Measurements from ENCODE around the gene KLHL13.

The KLHL13 gene

DNA sequence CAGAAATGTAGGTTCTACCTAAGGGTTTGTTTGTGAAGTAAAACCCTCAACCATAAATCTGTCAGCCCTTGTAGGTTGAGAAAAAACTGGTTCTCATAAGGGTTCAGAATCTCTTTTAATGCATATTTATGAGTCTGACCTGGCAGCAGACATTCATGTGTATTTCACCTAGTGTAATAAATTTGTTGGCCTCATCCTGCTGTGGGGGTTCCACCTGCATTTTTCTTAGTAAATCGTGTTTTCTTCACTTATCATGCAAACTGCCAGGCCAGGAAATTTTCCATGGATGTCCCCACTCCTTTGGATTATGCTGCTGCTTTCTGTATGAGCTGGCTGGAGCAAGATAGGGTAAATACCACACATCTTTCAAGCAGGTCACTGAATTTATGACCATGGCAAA lies 42.4 kb downstream of the KLHL13 start:
- no peak for DNase-seq (ENCODE audit: extremely low read depth, low read depth)
- H3K4me3 ChIP-seq (replicated peaks; ENCODE audit: low read depth, low read length) = no peak overlapping the region
- TF ChIP-seq, protein P1, sequence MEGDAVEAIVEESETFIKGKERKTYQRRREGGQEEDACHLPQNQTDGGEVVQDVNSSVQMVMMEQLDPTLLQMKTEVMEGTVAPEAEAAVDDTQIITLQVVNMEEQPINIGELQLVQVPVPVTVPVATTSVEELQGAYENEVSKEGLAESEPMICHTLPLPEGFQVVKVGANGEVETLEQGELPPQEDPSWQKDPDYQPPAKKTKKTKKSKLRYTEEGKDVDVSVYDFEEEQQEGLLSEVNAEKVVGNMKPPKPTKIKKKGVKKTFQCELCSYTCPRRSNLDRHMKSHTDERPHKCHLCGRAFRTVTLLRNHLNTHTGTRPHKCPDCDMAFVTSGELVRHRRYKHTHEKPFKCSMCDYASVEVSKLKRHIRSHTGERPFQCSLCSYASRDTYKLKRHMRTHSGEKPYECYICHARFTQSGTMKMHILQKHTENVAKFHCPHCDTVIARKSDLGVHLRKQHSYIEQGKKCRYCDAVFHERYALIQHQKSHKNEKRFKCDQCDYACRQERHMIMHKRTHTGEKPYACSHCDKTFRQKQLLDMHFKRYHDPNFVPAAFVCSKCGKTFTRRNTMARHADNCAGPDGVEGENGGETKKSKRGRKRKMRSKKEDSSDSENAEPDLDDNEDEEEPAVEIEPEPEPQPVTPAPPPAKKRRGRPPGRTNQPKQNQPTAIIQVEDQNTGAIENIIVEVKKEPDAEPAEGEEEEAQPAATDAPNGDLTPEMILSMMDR (IDR thresholded peaks at IDR 0.05; ENCODE audit: low read depth, low read length, missing control alignments) = no peak

DNA sequence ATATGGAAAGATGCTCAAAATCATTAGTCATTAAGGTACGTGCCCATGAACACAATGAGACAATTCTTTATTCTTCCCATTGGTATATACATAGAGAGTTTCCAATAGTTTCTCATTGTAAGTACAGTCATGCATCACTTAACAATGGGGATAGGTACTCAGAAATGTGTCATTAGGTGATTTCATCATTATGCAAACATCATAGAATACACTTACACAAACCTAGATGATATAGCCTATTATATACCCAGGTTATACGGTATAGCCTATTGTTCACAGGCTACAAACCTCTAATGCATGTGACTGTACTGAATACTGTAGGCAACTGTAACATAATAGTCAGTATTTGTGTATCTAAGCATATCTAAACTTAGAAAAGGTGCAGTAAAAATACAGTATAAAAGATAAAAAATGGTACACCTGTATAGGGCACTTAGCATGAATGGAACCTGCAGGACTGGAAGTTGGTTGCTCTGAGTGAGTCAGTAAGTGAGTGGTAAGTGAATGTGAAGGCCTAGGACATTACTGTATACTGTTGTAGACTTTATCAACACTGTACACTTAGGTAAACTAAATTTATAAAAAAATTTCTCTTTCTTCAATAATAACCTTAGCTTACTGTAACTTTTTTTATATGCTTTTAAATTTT lies 49.6 kb downstream of the KLHL13 start:
- DNase-seq (ENCODE audit: extremely low read depth, low read depth) = no peak
- TF ChIP-seq, protein P1 (IDR thresholded peaks at IDR 0.05; ENCODE audit: low read depth, low read length, missing control alignments) = no peak

DNA sequence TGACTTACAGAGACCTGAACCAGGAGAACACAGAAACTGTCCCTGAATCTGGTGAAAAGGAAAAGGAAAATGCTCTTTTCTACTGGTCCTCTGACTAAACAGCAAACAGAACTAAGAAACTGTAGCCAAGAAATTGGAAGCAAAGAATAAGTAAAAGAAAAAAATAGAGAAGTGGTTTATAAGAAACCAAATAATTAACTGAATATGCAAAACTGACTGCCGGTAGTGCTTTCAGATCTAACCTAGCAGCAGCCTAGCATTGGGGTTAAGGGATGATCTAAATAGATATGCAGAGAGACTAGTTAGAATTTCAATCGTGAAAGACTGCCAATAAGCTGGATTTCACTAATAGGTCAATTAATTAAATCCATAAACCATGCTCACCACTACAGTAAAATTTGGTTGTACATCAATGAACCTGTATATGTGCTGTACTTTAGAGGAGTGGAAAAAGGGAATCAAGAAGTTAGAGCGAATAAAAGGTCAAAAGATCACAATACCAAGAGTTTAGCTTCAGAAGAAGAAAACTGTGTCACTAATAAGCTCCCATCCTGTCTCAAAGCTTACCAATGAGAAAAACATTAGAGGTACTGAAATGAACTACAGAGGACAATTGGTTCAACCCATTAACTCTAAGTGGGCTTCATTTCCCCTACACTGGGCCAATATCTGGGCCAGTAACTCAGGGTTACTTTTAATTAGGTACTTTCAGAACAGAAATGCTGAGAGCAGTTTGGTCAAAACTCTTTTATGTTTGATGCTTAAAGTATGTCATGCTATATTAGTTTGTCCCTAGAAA lies 53.6 kb downstream of the KLHL13 start:
- TF ChIP-seq, protein P1 (IDR thresholded peaks at IDR 0.05; ENCODE audit: low read depth, low read length, missing control alignments) = no peak
- no peak for DNase-seq (ENCODE audit: extremely low read depth, low read depth)
- no peak overlapping the region for H3K4me3 ChIP-seq (replicated peaks; ENCODE audit: low read depth, low read length)

More for the DNA sequence above, 49.6 kb downstream of the KLHL13 start:
- H3K4me3 ChIP-seq (replicated peaks; ENCODE audit: low read depth, low read length) = no peak overlapping the region

GRCh38 chrX:118062048-118062789 lies 54.4 kb downstream of the KLHL13 start:
- DNase-seq (ENCODE audit: extremely low read depth, low read depth) = no peak
- no peak overlapping the region for H3K4me3 ChIP-seq (replicated peaks; ENCODE audit: low read depth, low read length)
- TF ChIP-seq, protein P1 (IDR thresholded peaks at IDR 0.05; ENCODE audit: low read depth, low read length, missing control alignments) = no peak

DNA sequence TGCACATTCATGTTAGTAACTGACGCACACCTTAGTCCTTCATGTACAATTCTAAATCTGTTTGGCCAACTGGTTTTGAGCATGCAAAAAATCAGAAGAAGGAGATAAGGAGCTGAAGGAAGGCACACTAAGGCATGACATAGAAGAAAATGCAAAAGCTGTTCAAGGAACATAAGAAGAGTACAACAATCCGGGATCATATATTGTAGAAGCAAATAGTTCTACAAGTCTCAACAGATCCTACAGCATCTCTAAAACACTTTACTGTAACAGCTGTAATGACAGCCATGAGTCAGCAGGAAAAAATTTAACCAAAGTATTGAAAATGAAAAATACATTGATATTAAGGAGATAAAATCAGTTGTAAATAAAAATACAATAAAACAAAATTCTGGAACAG lies 57.7 kb downstream of the KLHL13 start:
- no peak overlapping the region for H3K4me3 ChIP-seq (replicated peaks; ENCODE audit: low read depth, low read length)
- TF ChIP-seq, protein P1 (IDR thresholded peaks at IDR 0.05; ENCODE audit: low read depth, low read length, missing control alignments) = no peak
- DNase-seq (ENCODE audit: extremely low read depth, low read depth) = no peak

DNA sequence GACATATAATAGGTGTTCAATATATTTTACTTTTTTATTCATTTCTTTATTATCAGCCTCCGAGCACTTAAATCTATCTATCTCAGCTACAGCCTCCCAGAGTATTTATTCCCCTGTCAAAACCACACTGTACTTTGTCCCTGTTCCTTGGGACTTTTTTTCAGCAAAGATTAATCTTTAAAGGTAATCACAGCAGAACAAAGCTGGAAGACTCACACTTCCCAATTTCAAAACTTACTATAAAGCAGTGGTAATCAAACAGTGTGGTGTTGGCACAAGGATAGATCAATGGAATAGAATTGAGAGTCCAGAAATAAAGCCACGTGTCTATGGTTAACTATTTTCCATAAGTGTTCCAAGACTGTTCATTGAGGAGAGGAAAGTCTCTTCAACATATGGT lies 59.7 kb downstream of the KLHL13 start:
- DNase-seq (ENCODE audit: extremely low read depth, low read depth) = no peak
- TF ChIP-seq, protein P1 (IDR thresholded peaks at IDR 0.05; ENCODE audit: low read depth, low read length, missing control alignments) = no peak
- no peak overlapping the region for H3K4me3 ChIP-seq (replicated peaks; ENCODE audit: low read depth, low read length)
